Brain microvascular endothelial cell (primary cell): ENCODE measurements around the gene GSTA3.
"Not testable (repeated sequence)": the region's sequence is repeated elsewhere in the genome, so short reads cannot be mapped to it uniquely, and the experiment has no call there.

Experiments used
- DNase-seq: peaks from one replicate; pipeline ENCODE4 v3.0.0-alpha.2; 2020
- H3K27ac ChIP-seq: fragments of 250-450 bp; sonication (Bioruptor Pico); 2 replicates; pipeline ENCODE4 v1.5.1; 2020; ENCODE audit warnings: mild to moderate bottlenecking, moderate library complexity
- H3K27me3 ChIP-seq: fragments of 250-450 bp; sonication (Bioruptor Pico); replicated peaks from 2 replicates; pipeline ENCODE4 v1.5.1; 2020; ENCODE audit warnings: mild to moderate bottlenecking
- H3K36me3 ChIP-seq: fragments of 250-450 bp; sonication (Bioruptor Pico); replicated peaks from 2 replicates; pipeline ENCODE4 v1.5.1; 2020; ENCODE audit warnings: mild to moderate bottlenecking
- H3K4me3 ChIP-seq: 2 replicates; pipeline ENCODE4 v1.5.1; 2011; ENCODE audit warnings: low read depth, mild to moderate bottlenecking, control low read depth, low read length, moderate library complexity
- in situ Hi-C: cut with HindIII; loops from 2 replicates; pipeline ENCODE4 v1.10.0; 2017; ENCODE audit warnings: low sequenced_read_pairs, low pct_ligation_motif_present
- TF ChIP-seq, protein P1 (sequence below): IDR thresholded peaks from 2 replicates; pipeline ENCODE4 v1.5.1; 2011; ENCODE audit warnings: low read depth, mild to moderate bottlenecking, moderate library complexity, low read length, control low read depth, inconsistent platforms; ENCODE audit errors: missing control alignments

The GSTA3 gene

DNA sequence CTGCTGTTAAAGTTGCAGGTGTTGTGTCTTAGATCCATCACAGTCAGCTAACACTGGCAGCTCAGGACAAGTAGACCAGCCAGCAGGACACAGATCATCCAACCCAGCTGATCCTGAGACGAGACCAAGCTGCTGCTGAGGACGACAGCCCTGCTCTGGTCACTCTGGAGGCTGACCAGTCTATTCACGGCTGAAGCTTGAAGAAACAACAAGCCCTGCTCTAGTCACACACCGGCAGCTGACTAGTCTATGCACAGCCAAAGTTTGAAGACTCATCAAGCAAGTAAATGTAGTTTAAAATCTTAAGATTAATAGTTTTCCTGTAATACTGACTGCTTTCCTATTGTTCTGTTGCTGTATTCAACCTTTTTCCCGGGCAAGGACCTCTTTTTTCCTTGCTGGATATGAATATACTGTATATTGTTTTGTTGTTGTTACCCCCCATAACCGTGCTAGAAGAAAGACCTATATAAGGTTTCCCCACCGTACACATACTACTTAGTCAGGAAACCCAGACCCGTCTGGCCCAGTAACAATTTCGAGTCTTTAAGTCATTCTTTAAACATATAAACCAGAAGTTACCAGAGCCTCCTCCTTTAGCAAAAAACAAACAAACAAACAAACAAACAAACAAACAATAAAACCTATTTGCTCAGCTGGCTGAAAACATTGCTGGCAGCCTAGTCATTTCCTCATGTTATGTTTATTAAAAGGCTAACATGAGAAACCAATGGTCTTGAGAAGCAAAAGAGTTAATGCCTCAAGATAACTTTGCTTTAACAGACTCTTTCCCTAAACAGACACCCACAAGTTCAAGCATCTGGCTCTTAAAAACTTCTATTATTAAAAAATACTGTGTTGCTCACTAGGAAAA, 16.7 kb upstream of the GSTA3 start:
- Histone ChIP-seq H3K27ac (no peak overlapping the region), H3K27me3 (no peaks in the 10 kb centered on the region), H3K36me3 (no peaks in the 10 kb centered on the region), H3K4me3 (no peak overlapping the region)
- in situ Hi-C loops: no loop called here
- DNase-seq: no peak
- TF ChIP-seq, protein P1, sequence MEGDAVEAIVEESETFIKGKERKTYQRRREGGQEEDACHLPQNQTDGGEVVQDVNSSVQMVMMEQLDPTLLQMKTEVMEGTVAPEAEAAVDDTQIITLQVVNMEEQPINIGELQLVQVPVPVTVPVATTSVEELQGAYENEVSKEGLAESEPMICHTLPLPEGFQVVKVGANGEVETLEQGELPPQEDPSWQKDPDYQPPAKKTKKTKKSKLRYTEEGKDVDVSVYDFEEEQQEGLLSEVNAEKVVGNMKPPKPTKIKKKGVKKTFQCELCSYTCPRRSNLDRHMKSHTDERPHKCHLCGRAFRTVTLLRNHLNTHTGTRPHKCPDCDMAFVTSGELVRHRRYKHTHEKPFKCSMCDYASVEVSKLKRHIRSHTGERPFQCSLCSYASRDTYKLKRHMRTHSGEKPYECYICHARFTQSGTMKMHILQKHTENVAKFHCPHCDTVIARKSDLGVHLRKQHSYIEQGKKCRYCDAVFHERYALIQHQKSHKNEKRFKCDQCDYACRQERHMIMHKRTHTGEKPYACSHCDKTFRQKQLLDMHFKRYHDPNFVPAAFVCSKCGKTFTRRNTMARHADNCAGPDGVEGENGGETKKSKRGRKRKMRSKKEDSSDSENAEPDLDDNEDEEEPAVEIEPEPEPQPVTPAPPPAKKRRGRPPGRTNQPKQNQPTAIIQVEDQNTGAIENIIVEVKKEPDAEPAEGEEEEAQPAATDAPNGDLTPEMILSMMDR: no peak

DNA sequence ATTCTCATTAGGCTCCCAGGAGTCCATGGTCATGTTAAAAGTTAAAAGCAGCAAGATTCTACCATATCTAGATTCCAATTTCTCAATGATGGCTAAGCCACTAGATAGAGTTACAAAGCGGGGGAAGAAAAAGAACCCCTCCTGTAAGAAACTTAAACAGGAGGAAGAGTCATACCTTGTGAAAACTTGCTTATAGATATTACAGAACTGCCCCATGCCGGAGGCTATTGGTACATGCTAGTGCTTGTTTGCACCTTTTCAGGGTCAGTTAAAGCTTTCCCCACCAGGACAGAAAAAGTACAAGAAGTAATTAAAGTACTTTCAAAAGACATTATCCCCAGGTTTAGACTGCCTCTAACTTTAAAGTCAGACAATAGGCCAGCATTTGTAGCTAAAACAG, 15.5 kb upstream of the GSTA3 start:
- H3K27ac ChIP-seq: no peak overlapping the region
- H3K36me3 ChIP-seq: no peaks in the 10 kb centered on the region
- no peak overlapping the region for H3K4me3 ChIP-seq
- in situ Hi-C loops: no loop called here
- H3K27me3 ChIP-seq: no peaks in the 10 kb centered on the region
- TF ChIP-seq, protein P1: no peak
- DNase-seq: no peak

DNA sequence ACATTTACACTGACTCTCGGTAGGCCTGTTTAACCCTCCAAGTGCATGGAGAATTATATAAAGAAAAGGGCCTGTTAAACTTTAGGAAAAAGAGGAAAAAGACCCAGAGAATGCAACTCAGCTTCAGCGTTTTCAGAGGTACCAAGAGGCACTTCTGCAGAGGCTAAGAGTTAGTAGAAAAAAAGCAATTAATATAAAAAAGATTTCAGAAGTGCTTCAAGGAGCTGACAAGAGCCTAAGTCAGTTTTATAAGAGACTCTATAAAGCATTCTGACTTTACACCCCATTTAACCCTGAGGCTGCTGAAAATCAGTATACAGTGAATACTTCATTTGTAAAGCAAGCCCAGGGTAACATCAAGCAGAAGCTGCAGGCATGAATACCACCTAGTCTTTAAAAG, 14.2 kb upstream of the GSTA3 start:
- not testable (repeated sequence) for H3K4me3 ChIP-seq, H3K27me3 ChIP-seq

DNA sequence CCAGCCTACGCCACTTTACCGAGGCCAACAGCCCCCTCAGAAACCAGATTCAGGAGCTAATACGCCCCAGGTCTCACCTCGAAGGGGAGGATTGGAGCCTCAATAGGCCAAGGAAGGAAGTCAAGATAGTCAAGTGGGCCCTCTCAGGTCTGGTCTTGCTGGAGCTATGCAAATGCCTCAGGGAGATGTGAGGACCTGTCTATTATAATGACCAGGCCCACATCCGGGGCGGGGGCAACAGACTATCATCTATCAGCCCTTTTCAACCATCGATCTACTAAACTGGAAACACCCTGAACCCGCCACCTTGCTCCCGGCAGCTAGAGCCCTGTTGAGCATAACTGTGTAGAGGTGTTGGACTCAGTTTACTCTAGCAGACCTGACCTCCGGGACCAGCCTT, 12.7 kb upstream of the GSTA3 start:
- DNase-seq: no peak
- Histone ChIP-seq H3K27ac (no peak overlapping the region), H3K27me3 (no peaks in the 10 kb centered on the region), H3K4me3 (no peak overlapping the region), H3K36me3 (no peaks in the 10 kb centered on the region)
- TF ChIP-seq, protein P1: no peak
- in situ Hi-C loops: no loop called here

More for the DNA sequence above, 14.2 kb upstream of the GSTA3 start:
- H3K27ac ChIP-seq, in situ Hi-C loops, H3K36me3 ChIP-seq, DNase-seq: not testable (repeated sequence)

DNA sequence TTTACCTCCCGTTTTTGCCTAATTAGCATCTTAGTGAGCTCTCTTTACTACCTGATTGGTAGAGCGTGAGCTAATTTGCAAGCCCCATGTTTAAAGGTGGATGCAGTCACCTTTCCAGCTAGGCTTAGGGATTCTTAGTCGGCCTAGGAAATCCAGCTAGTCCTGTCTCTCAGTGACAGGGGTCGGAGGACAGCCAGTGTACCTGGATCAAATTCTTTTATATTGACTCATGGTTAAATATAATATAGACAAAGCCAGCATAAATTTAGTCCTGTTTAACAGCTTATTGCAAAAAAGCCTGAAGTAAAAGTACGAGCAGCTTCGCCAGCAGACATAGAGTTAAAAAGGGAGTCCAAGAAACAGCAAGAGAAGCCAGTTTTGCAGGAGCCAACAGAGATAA, 12.2 kb upstream of the GSTA3 start:
- in situ Hi-C loops: no loop called here
- TF ChIP-seq, protein P1: no peak
- Histone ChIP-seq H3K27ac (no peak overlapping the region), H3K36me3 (no peaks in the 10 kb centered on the region), H3K4me3 (no peak overlapping the region), H3K27me3 (no peaks in the 10 kb centered on the region)
- no peak for DNase-seq

DNA sequence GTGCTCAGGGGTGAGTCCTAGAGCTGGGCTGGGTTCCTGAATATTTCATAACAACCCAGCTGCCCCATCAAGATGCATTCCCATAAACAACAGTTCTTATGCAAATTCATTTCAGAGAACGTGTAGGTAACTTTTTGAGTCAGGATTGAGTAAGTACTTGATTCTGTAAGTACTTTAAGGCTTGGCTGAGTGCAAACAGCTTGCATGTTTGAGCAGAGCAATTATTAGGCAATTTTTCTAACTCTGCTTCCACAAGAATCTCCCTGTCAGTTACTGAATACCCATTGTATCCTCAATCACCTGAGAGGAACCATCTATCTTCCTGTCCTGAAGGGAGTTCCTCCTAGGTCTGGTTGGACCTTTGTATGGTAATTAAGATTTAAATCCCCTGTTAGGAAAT, 10.0 kb upstream of the GSTA3 start:
- H3K36me3 ChIP-seq, H3K27me3 ChIP-seq, in situ Hi-C loops, H3K27ac ChIP-seq, H3K4me3 ChIP-seq, DNase-seq: not testable (repeated sequence)

DNA sequence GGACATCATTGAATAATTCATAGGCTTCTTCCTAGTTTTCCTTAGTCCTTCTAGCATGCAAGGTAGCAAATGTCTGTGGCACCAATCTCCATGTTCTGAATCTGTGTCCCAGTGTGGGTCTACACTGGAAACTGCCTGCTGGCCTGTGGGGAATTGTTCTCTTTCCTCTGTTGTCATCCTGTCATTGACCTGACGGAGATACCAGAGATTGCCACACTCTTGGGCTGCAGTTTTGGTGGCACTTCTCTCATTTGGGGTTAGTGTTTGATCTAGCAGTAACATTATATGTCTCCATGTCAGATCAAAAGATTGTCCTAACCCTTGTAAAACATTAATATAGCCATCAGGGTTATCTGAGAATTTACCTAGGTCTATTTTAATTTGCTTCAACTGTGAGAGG, 9.3 kb upstream of the GSTA3 start:
- H3K4me3 ChIP-seq, H3K27me3 ChIP-seq, H3K36me3 ChIP-seq, H3K27ac ChIP-seq, in situ Hi-C loops, DNase-seq: not testable (repeated sequence)

DNA sequence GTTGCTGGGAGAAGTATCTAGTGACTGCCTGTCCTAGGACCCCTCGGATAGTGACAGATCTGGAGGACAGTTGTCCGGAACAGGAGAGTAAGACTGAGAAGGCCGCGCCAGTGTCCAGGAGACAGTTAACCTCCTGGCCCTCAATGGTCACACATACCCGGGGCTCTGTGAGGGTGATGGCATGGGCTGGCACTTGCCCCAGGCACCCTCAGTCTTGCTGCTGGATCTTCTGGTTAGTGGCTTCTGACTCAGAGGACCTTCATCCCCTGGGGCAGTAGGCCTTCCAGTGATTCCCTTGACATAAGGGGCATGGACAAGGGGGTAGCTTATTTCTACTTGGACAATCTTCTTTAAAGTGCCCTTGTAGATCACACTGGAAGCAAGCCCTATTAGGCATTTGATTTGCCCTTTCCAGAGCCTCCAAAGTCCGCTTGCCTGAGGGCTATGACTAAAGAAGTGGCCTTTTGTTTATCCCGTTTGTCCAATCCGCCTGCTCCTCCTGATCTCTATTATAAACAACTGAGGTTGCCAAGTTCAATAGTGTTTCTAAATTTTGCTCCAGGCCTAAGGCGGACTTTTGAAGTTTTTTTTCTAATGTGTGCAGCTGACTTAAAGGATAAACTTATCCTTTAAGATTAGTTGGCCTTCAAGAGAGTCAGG, 8.7 kb upstream of the GSTA3 start:
- H3K36me3 ChIP-seq, in situ Hi-C loops, H3K27me3 ChIP-seq, H3K27ac ChIP-seq, H3K4me3 ChIP-seq: not testable (repeated sequence)
- peak; percentile 9 for DNase-seq
